ENCODE results near the gene PERM1.
"Not testable (repeated sequence)": the region's sequence is repeated elsewhere in the genome, so short reads cannot be mapped to it uniquely, and the experiment has no call there.

PERM1 gene

DNA sequence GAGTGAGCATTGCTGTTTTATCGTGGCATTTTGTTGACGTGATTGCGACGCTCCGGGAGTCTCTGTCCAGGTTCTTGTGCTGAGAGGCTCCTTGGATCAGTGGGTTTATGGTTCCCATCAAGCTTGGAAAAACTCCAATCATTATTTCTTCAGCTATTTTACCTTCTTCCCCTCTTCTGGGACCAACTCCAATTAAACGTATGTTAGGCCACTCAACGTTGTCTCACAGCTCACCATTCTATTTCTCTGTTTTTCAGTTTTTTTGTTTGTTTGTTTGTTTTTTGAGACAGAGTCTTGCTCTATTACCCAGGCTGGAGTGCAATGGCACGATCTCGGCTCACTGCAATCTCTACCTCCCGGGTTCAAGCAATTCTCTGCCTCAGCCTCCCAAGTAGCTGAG is 10.0 kb upstream of the PERM1 start:
- no peak overlapping the region for H3K9ac ChIP-seq (ENCODE audit: low read length)
- no peak overlapping the region for H3K27ac ChIP-seq (ENCODE audit: low read length)
- no peaks in the 10 kb centered on the region for H3K36me3 ChIP-seq (ENCODE audit: control insufficient read depth, low read depth, low read length)
- no peak overlapping the region for H3K4me3 ChIP-seq (ENCODE audit: low read length)
- H3K9me3 ChIP-seq (ENCODE audit: control insufficient read depth, low read depth, low read length): no peaks in the 10 kb centered on the region
- H3K4me1 ChIP-seq (ENCODE audit: control insufficient read depth, low read depth, low read length): no peaks in the 10 kb centered on the region
- H3K27me3 ChIP-seq (ENCODE audit: control insufficient read depth, insufficient read depth, low read length): peaks cover 94% of the 10 kb centered on the region

DNA sequence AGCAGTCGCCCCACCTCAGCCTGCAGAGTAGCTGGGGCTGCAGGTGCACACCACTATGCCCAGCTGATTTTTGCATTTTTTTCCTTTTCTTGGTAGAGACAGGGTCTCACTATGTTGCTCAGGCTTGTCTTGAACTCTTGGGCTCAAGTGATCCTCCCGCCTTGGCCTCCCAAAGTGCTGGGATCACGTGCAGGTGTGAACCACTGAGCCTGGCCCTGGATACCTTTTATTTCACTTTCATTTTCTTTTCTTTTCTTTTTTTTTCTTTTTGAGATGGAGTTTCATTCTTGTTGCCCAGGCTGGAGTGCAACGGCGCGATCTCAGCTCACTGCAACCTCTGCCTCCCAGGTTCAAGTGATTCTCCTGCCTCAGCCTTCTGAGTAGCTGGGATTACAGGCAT is 9.4 kb upstream of the PERM1 start:
- H3K36me3 ChIP-seq (ENCODE audit: control insufficient read depth, low read depth, low read length); H3K9ac ChIP-seq (ENCODE audit: low read length); H3K27ac ChIP-seq (ENCODE audit: low read length); H3K4me1 ChIP-seq (ENCODE audit: control insufficient read depth, low read depth, low read length); H3K9me3 ChIP-seq (ENCODE audit: control insufficient read depth, low read depth, low read length); H3K4me3 ChIP-seq (ENCODE audit: low read length): not testable (repeated sequence)
- H3K27me3 ChIP-seq (ENCODE audit: control insufficient read depth, insufficient read depth, low read length): peaks cover 93% of the 10 kb centered on the region

DNA sequence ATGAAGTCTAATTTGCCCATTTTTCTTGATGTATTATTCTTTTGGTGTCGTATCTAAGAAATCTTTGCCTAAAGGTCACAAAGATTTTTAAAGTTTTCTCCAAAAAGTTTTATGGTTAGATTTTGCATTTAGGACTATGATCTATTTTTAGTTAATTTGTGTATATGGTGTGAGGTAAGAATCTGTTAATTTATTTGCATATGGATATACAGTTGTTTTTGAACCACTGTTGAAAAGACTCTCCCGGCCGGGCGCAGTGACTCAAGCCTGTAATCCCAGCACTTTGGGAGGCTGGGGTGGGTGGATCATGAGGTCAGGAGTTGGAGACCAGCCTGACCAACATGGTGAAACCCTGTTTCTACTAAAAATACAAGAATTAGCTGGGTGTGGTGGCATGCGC is 6.2 kb upstream of the PERM1 start:
- H3K9me3 ChIP-seq (ENCODE audit: control insufficient read depth, low read depth, low read length); H3K27ac ChIP-seq (ENCODE audit: low read length); H3K4me1 ChIP-seq (ENCODE audit: control insufficient read depth, low read depth, low read length); H3K9ac ChIP-seq (ENCODE audit: low read length); H3K4me3 ChIP-seq (ENCODE audit: low read length); H3K36me3 ChIP-seq (ENCODE audit: control insufficient read depth, low read depth, low read length): not testable (repeated sequence)
- H3K27me3 ChIP-seq (ENCODE audit: control insufficient read depth, insufficient read depth, low read length): peaks cover 88% of the 10 kb centered on the region

DNA sequence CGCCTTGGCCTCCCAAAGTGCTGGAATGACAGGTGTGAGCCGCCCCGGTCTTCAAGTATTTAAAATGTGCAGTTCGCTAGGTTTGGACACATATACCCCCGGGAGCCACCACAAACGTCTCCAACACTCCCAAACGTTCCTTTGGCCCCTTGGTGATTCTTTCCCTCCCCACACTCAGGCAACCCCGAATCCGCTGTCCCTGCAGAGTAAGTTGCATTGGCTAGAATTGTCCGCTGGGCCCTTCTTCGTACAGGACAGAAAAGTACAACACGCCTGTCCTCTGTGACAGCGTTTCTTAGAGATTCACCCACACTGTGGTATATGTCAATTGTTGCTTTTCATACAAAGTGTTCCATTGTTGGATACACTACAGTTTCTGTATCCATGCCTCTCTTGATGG is 3.2 kb upstream of the PERM1 start:
- Histone ChIP-seq H3K27ac (ENCODE audit: low read length) (no peak overlapping the region), H3K4me1 (ENCODE audit: control insufficient read depth, low read depth, low read length) (no peaks in the 10 kb centered on the region), H3K27me3 (ENCODE audit: control insufficient read depth, insufficient read depth, low read length) (peaks cover 76% of the 10 kb centered on the region), H3K9me3 (ENCODE audit: control insufficient read depth, low read depth, low read length) (no peaks in the 10 kb centered on the region), H3K4me3 (ENCODE audit: low read length) (no peak overlapping the region), H3K9ac (ENCODE audit: low read length) (no peak overlapping the region), H3K36me3 (ENCODE audit: control insufficient read depth, low read depth, low read length) (no peaks in the 10 kb centered on the region)

GRCh38 chr1:984476-984814 is 2.6 kb upstream of the PERM1 start:
- no peak overlapping the region for H3K4me3 ChIP-seq (ENCODE audit: low read length)
- no peaks in the 10 kb centered on the region for H3K36me3 ChIP-seq (ENCODE audit: control insufficient read depth, low read depth, low read length)
- H3K27ac ChIP-seq (ENCODE audit: low read length): no peak overlapping the region
- H3K9me3 ChIP-seq (ENCODE audit: control insufficient read depth, low read depth, low read length): no peaks in the 10 kb centered on the region
- H3K4me1 ChIP-seq (ENCODE audit: control insufficient read depth, low read depth, low read length): no peaks in the 10 kb centered on the region
- H3K9ac ChIP-seq (ENCODE audit: low read length): no peak overlapping the region
- H3K27me3 ChIP-seq (ENCODE audit: control insufficient read depth, insufficient read depth, low read length): peaks cover 76% of the 10 kb centered on the region

DNA sequence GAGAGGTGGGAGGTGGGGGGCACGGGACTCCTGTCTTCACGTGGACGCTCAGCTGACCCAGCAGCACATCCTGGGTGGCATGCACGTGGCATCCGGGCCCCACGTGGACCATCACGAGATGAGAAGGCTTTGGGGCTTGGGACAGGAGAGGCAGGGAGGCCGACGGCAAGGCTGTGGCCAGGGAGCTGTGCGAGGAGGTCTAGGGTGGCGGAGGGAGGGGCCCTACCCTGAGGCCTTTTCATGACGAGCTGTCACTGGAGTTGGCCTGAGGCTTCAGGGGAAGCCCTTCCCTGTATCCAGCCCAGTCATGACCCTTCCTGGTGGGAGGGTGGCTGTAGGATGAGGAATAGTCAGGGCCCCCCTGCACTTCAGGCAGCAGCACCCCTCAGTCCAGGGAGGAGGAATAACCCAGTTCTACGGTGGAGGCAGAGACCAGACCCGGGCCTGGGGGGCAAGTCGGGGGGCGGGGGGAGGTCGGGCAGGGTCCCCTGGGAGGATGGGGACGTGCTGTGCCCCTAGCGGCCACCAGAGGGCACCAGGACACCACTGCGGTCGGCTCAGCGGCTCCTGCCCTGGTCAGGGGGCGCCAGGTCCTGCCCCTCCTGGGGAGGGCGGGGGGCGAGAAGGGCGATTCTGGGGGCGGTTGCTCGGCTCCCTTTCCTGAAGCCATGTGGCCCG is 2.0 kb upstream of the PERM1 start:
- H3K27me3 ChIP-seq (ENCODE audit: control insufficient read depth, insufficient read depth, low read length): peaks cover 71% of the 10 kb centered on the region
- no peaks in the 10 kb centered on the region for H3K4me1 ChIP-seq (ENCODE audit: control insufficient read depth, low read depth, low read length)
- no peaks in the 10 kb centered on the region for H3K9me3 ChIP-seq (ENCODE audit: control insufficient read depth, low read depth, low read length)
- H3K9ac ChIP-seq (ENCODE audit: low read length): no peak overlapping the region
- no peak overlapping the region for H3K27ac ChIP-seq (ENCODE audit: low read length)
- H3K4me3 ChIP-seq (ENCODE audit: low read length): no peak overlapping the region
- H3K36me3 ChIP-seq (ENCODE audit: control insufficient read depth, low read depth, low read length): no peaks in the 10 kb centered on the region

DNA sequence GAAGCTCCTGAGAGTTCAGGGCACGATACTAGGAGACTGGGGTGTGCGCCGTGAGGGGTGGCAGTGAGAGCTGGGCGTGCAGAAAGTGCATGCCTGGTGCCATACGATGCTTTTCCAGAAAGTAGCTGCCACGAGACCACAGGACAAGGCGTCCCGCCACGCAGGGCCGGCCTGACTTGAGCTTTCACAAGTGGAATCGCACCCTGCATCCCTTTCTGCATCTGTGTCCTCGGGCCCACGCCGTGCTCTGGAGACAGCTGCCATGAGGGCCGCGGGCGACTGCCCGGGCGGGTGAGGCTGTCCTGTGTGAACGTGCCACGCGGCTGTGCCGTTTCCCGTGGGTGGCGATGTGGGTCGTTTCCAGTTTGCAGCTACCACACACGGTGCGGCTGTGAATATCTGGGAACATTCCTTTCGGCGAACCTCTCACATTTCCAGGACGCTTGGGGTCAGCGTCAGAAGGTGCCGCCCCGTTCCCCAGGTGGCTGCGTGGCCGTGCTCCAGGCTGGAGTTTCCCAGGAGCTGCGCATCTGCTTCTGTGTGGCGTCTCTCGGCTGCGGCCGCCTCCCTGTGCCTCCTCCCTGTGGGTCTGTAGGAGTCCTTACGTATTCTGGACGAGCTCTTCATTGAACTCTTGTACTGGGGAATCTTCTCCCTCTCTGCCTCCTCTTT is 1.0 kb upstream of the PERM1 start:
- Histone ChIP-seq H3K9me3 (ENCODE audit: control insufficient read depth, low read depth, low read length) (no peaks in the 10 kb centered on the region), H3K27ac (ENCODE audit: low read length) (no peak overlapping the region), H3K27me3 (ENCODE audit: control insufficient read depth, insufficient read depth, low read length) (peaks cover 60% of the 10 kb centered on the region), H3K36me3 (ENCODE audit: control insufficient read depth, low read depth, low read length) (no peaks in the 10 kb centered on the region), H3K9ac (ENCODE audit: low read length) (no peak overlapping the region), H3K4me3 (ENCODE audit: low read length) (no peak overlapping the region), H3K4me1 (ENCODE audit: control insufficient read depth, low read depth, low read length) (no peaks in the 10 kb centered on the region)

GRCh38 chr1:981491-981954 is 370 bp downstream of the PERM1 start:
- H3K4me1 ChIP-seq (ENCODE audit: control insufficient read depth, low read depth, low read length): no peaks in the 10 kb centered on the region
- no peaks in the 10 kb centered on the region for H3K36me3 ChIP-seq (ENCODE audit: control insufficient read depth, low read depth, low read length)
- no peak overlapping the region for H3K4me3 ChIP-seq (ENCODE audit: low read length)
- no peak overlapping the region for H3K9ac ChIP-seq (ENCODE audit: low read length)
- no peak overlapping the region for H3K27ac ChIP-seq (ENCODE audit: low read length)
- peaks cover 50% of the 10 kb centered on the region for H3K27me3 ChIP-seq (ENCODE audit: control insufficient read depth, insufficient read depth, low read length)
- no peaks in the 10 kb centered on the region for H3K9me3 ChIP-seq (ENCODE audit: control insufficient read depth, low read depth, low read length)

GRCh38 chr1:980602-981395 is 1.1 kb downstream of the PERM1 start:
- H3K4me3 ChIP-seq (ENCODE audit: low read length): no peak overlapping the region
- H3K4me1 ChIP-seq (ENCODE audit: control insufficient read depth, low read depth, low read length): no peaks in the 10 kb centered on the region
- no peak overlapping the region for H3K9ac ChIP-seq (ENCODE audit: low read length)
- H3K36me3 ChIP-seq (ENCODE audit: control insufficient read depth, low read depth, low read length): no peaks in the 10 kb centered on the region
- H3K27ac ChIP-seq (ENCODE audit: low read length): no peak overlapping the region
- H3K27me3 ChIP-seq (ENCODE audit: control insufficient read depth, insufficient read depth, low read length): peaks cover 45% of the 10 kb centered on the region
- H3K9me3 ChIP-seq (ENCODE audit: control insufficient read depth, low read depth, low read length): no peaks in the 10 kb centered on the region

DNA sequence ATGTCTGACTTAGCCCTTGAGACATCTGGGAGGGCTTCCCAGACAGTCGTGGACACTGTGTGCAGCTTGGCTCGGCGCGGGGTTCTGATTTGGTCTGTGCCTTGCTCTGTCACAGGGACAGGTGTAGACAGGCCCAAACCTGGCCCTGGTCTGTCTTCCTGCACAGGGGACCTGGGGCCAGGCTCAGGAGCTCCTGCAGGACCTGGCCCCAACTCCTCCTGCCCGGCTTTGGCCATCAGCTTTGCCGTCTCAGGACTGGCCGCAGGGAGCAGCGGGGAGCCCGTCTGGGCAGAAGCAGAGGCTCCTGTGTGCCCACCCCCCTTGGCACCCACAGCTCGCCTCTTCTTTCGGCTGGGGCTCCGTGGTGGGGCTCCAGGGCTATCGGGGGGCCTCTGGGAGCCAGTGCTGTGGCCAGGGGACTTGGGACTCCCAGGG is 1.7 kb downstream of the PERM1 start:
- no peaks in the 10 kb centered on the region for H3K9me3 ChIP-seq (ENCODE audit: control insufficient read depth, low read depth, low read length)
- H3K36me3 ChIP-seq (ENCODE audit: control insufficient read depth, low read depth, low read length): no peaks in the 10 kb centered on the region
- H3K4me1 ChIP-seq (ENCODE audit: control insufficient read depth, low read depth, low read length): no peaks in the 10 kb centered on the region
- H3K27ac ChIP-seq (ENCODE audit: low read length): no peak overlapping the region
- peaks cover 45% of the 10 kb centered on the region for H3K27me3 ChIP-seq (ENCODE audit: control insufficient read depth, insufficient read depth, low read length)
- no peak overlapping the region for H3K4me3 ChIP-seq (ENCODE audit: low read length)
- H3K9ac ChIP-seq (ENCODE audit: low read length): no peak overlapping the region

GRCh38 chr1:979744-980072 is 2.2 kb downstream of the PERM1 start:
- no peaks in the 10 kb centered on the region for H3K36me3 ChIP-seq (ENCODE audit: control insufficient read depth, low read depth, low read length)
- H3K9me3 ChIP-seq (ENCODE audit: control insufficient read depth, low read depth, low read length): no peaks in the 10 kb centered on the region
- H3K27ac ChIP-seq (ENCODE audit: low read length): no peak overlapping the region
- no peaks in the 10 kb centered on the region for H3K4me1 ChIP-seq (ENCODE audit: control insufficient read depth, low read depth, low read length)
- no peak overlapping the region for H3K9ac ChIP-seq (ENCODE audit: low read length)
- H3K4me3 ChIP-seq (ENCODE audit: low read length): no peak overlapping the region
- H3K27me3 ChIP-seq (ENCODE audit: control insufficient read depth, insufficient read depth, low read length): peaks cover 45% of the 10 kb centered on the region

Data from iPS-18a (cell line).